Hepatocyte (in vitro differentiated cells): ENCODE measurements around the gene TRPM2.

Experiments
- EZH2phosphoT487 ChIP-seq: fragments of 200-600 bp; sonication (generic); IDR thresholded peaks from one replicate; pipeline ENCODE4 v1.6.1; 2018; ENCODE audit warnings: antibody characterized with exemption, mild to moderate bottlenecking, low read depth, moderate library complexity; ENCODE audit not compliant: unreplicated experiment, severe bottlenecking
- TF ChIP-seq, protein P1 (sequence below): fragments of 200-600 bp; sonication (generic); IDR thresholded peaks from 2 replicates; pipeline ENCODE4 v1.5.1; 2016; ENCODE audit warnings: antibody characterized with exemption, mild to moderate bottlenecking; ENCODE audit not compliant: poor library complexity

DNA sequence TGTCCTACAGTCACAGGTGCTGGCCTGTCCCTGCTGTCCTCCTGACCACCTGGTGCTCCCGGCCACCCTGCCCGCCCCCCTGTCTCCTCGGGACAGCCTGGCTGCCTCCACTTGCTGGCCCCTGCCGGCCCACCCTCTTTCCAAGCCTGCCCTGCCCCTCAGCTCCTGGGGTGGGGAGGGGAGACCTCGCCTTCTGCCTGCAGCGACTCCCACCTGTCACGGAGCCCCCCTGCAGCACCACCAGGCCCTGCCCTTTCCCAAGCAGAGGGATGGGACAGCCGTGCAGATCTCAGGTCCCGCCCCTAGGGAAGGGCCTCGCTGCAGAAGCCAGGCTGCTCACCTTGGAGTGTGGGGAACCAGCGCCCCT is 109.4 kb downstream of the TRPM2 start:
- TF ChIP-seq EZH2phosphoT487 = no peak
- TF ChIP-seq, protein P1, sequence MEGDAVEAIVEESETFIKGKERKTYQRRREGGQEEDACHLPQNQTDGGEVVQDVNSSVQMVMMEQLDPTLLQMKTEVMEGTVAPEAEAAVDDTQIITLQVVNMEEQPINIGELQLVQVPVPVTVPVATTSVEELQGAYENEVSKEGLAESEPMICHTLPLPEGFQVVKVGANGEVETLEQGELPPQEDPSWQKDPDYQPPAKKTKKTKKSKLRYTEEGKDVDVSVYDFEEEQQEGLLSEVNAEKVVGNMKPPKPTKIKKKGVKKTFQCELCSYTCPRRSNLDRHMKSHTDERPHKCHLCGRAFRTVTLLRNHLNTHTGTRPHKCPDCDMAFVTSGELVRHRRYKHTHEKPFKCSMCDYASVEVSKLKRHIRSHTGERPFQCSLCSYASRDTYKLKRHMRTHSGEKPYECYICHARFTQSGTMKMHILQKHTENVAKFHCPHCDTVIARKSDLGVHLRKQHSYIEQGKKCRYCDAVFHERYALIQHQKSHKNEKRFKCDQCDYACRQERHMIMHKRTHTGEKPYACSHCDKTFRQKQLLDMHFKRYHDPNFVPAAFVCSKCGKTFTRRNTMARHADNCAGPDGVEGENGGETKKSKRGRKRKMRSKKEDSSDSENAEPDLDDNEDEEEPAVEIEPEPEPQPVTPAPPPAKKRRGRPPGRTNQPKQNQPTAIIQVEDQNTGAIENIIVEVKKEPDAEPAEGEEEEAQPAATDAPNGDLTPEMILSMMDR = no peak
